Measurements from ENCODE around the gene ADCK2.
"Not testable (repeated sequence)": the region's sequence is repeated elsewhere in the genome, so short reads cannot be mapped to it uniquely, and the experiment has no call there.

Gene ADCK2

GRCh38 chr7:140672382-140673062 is at the start of gene ADCK2:
Gene ADCK2 (plus strand): TSS chr7:140672945. CDS start chr7:140673331, 386 bp downstream.
- DNase-seq (ENCODE audit: low read depth in 2 of 2) = peak; percentile 16 to 50

- no peak for DNase-seq (ENCODE audit: low read depth in 2 of 2)
These were observed 48.8 kb upstream of the ADCK2 start for GRCh38 chr7:140623980-140624379.

GRCh38 chr7:140624392-140625191 is 48.2 kb upstream of the ADCK2 start:
- DNase-seq (ENCODE audit: low read depth in 2 of 2) = no peak

- DNase-seq (ENCODE audit: low read depth in 2 of 2) = not testable (repeated sequence)
These were observed 47.6 kb upstream of the ADCK2 start for GRCh38 chr7:140625192-140625558.

- DNase-seq (ENCODE audit: low read depth in 2 of 2) = no peak
These were observed 46.6 kb upstream of the ADCK2 start for GRCh38 chr7:140625908-140626868.

- no peak for DNase-seq (ENCODE audit: low read depth in 2 of 2)
These were observed 41.7 kb upstream of the ADCK2 start for GRCh38 chr7:140631021-140631420.

GRCh38 chr7:140631602-140632001 is 41.1 kb upstream of the ADCK2 start:
- no peak for DNase-seq (ENCODE audit: low read depth in 2 of 2)

- DNase-seq (ENCODE audit: low read depth in 2 of 2) = no peak
These were observed 37.4 kb upstream of the ADCK2 start for GRCh38 chr7:140635345-140635744.

- DNase-seq (ENCODE audit: low read depth in 2 of 2) = no peak
These were observed 36.9 kb upstream of the ADCK2 start for GRCh38 chr7:140635816-140636215.

- DNase-seq (ENCODE audit: low read depth in 2 of 2) = no peak
These were observed 35.3 kb upstream of the ADCK2 start for GRCh38 chr7:140637400-140637799.

GRCh38 chr7:140638173-140638791 is 34.5 kb upstream of the ADCK2 start:
- no peak for DNase-seq (ENCODE audit: low read depth in 2 of 2)

GRCh38 chr7:140639366-140640053 is 33.2 kb upstream of the ADCK2 start:
- DNase-seq (ENCODE audit: low read depth in 2 of 2) = peak in 1 of 2 donors; percentile 8

GRCh38 chr7:140640060-140640637 is 32.6 kb upstream of the ADCK2 start:
- no peak for DNase-seq (ENCODE audit: low read depth in 2 of 2)

GRCh38 chr7:140640727-140641523 is 31.8 kb upstream of the ADCK2 start, which contains the start of gene DENND2A:
Gene DENND2A (minus strand): TSS chr7:140640813. CDS start chr7:140602397, 38,416 bp downstream.
- DNase-seq (ENCODE audit: low read depth in 2 of 2) = no peak

GRCh38 chr7:140641524-140642195 is 31.1 kb upstream of the ADCK2 start:
- DNase-seq (ENCODE audit: low read depth in 2 of 2) = no peak

- DNase-seq (ENCODE audit: low read depth in 2 of 2) = no peak
These were observed 29.3 kb upstream of the ADCK2 start for GRCh38 chr7:140643416-140643815.

- DNase-seq (ENCODE audit: low read depth in 2 of 2) = not testable (repeated sequence)
These were observed 28.0 kb upstream of the ADCK2 start for GRCh38 chr7:140644761-140645160.

GRCh38 chr7:140645166-140645900 is 27.4 kb upstream of the ADCK2 start:
- DNase-seq (ENCODE audit: low read depth in 2 of 2) = no peak

Measured in stimulated activated CD8-positive, alpha-beta memory T cell treated with anti-CD3 and anti-CD28 coated beads, Interleukin-15, amount 100 ng/mL, for 4 hours (primary cell).